ENCODE data around the gene TRIM29.

DNA sequence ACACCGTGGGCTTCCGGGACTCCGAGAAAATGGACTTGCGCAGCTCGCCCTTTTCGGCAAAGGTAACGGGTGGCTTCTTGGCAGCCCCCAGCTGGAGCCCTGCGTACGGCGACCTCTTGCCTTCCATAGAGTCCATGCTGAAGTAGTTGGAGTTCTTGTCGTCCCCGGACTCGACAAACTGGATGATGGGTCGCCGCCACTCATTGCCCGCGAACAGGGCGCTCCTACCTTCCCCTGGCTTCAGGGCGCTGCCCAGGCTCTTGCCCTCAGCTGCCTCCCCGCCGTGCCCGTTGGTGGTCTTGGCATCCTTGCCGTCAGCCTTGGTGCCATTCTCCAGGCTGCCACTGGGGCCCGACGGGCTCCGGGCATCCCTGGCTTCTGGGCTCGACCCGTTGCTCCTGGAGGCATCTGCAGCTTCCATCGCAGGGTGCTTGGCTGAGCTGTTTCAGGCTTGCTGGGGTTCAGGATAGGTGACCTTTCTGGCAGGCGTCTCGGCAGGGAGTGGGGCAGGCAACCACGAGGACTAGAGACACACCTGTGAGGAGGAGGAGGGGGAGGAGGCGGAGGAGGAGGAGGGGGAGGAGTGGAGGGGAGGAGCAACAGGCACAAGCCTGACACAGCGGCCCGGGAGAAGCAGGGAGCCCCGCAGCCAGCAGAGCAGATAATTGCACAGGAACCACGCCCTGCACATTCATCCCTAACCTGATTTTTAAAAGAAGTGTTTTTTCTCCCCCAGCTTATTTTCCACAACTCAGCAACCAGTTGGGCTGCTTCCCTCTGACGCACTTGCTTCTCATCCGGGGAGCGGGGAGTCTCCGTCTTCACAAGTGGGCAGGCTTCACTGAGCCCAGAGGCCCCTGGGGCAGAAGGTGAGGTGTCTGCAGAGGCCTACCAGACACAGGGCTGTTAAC is at the start of gene TRIM29:
- no peak for TF ChIP-seq POLR2A (IDR thresholded peaks at IDR 0.05)
- TF ChIP-seq, protein P1, sequence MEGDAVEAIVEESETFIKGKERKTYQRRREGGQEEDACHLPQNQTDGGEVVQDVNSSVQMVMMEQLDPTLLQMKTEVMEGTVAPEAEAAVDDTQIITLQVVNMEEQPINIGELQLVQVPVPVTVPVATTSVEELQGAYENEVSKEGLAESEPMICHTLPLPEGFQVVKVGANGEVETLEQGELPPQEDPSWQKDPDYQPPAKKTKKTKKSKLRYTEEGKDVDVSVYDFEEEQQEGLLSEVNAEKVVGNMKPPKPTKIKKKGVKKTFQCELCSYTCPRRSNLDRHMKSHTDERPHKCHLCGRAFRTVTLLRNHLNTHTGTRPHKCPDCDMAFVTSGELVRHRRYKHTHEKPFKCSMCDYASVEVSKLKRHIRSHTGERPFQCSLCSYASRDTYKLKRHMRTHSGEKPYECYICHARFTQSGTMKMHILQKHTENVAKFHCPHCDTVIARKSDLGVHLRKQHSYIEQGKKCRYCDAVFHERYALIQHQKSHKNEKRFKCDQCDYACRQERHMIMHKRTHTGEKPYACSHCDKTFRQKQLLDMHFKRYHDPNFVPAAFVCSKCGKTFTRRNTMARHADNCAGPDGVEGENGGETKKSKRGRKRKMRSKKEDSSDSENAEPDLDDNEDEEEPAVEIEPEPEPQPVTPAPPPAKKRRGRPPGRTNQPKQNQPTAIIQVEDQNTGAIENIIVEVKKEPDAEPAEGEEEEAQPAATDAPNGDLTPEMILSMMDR (IDR thresholded peaks at IDR 0.05): no peak
